Stomach (tissue), 4 donors: ENCODE measurements around the gene TMEM92.
"Not testable (repeated sequence)": the region's sequence is repeated elsewhere in the genome, so short reads cannot be mapped to it uniquely, and the experiment has no call there.

ENCODE experiments used
- POLR2A ChIP-seq, 4 donors: fragments of 450-650 bp; IDR thresholded peaks; one replicate each; pipeline ENCODE4 v1.6.1; 2016; ENCODE audit warnings: antibody characterized with exemption in 4 of 4, control low read depth in 2 of 4, mild to moderate bottlenecking in 1 of 4, moderate library complexity in 1 of 4
- TF ChIP-seq, protein P1 (sequence below), 7 experiments: fragments of 450-650 bp in 4 of 7; fragments of 200-600 bp in 3 of 7; sonication (generic) in 3 of 7; IDR thresholded peaks; one replicate each; pipeline ENCODE4 v1.5.1; 2016 to 2019; ENCODE audit warnings: antibody characterized with exemption in 7 of 7, control low read depth in 2 of 7, mild to moderate bottlenecking in 1 of 7

DNA sequence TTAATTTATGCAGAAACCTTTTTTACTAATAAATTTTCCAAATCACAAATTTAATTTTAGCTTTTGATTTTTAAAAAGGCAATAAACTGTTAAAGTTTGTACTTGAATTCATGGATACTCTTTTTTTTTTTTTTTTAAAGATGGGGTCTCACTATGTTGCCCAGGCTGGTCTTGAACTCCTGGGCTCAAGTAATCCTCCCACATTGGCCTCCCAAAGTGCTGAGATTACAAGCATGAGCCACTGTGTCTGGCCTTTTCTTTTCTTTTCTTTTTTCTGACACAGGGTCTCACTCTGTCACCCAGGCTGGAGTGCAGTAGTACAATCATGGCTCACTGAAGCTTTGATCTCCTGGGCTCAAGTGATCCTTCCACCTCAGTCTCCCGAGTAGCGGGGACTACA lies 42.4 kb downstream of the TMEM92 start:
- TF ChIP-seq, protein P1, sequence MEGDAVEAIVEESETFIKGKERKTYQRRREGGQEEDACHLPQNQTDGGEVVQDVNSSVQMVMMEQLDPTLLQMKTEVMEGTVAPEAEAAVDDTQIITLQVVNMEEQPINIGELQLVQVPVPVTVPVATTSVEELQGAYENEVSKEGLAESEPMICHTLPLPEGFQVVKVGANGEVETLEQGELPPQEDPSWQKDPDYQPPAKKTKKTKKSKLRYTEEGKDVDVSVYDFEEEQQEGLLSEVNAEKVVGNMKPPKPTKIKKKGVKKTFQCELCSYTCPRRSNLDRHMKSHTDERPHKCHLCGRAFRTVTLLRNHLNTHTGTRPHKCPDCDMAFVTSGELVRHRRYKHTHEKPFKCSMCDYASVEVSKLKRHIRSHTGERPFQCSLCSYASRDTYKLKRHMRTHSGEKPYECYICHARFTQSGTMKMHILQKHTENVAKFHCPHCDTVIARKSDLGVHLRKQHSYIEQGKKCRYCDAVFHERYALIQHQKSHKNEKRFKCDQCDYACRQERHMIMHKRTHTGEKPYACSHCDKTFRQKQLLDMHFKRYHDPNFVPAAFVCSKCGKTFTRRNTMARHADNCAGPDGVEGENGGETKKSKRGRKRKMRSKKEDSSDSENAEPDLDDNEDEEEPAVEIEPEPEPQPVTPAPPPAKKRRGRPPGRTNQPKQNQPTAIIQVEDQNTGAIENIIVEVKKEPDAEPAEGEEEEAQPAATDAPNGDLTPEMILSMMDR (IDR thresholded peaks at IDR 0.05) = not testable (repeated sequence)
- not testable (repeated sequence) for TF ChIP-seq POLR2A (IDR thresholded peaks at IDR 0.05)
